ENCODE results near the gene KEAP1. TPM values are rescaled to one million over a fixed set of nuclear protein-coding genes. Genes with fewer than 3 reads are reported as not detected.

The KEAP1 gene
- total and polyA plus RNA-seq, 2 of the 13 experiments (the other 11 are each of a cell fraction or from before 2014, with no cell fraction given) = 56.7 to 72.9 TPM

GRCh38 chr19:10501971-10502523 lies 1.1 kb downstream of the KEAP1 start (continued):
- TF ChIP-seq TEAD3 (CRISPR knock-in tag; optimal IDR thresholded peaks at IDR 0.05; ENCODE audit: borderline replicate concordance) (peak; percentile 31), AGO1 (IDR thresholded peaks at IDR 0.05; ENCODE audit: low read depth, low read length, poor library complexity, severe bottlenecking) (no peak), POLR2A (IDR thresholded peaks at IDR 0.05; ENCODE audit: insufficient read depth in 1 of 2, low read depth in 2 of 2, low read length in 2 of 2) (peak in 1 of 2 experiments; percentile 3; a peak in 1 of 4 replicates), PREB (CRISPR knock-in tag; IDR thresholded peaks at IDR 0.05) (0 out of 2 replicates have a peak, but pooled peaks have one; percentile 35), FOXA3 (CRISPR knock-in tag; IDR thresholded peaks at IDR 0.05) (0 out of 2 replicates have a peak, but pooled peaks have one; percentile 9), ARHGAP35 (CRISPR knock-in tag; IDR thresholded peaks at IDR 0.05; ENCODE audit: borderline replicate concordance) (peak; percentile 80), HES4 (CRISPR knock-in tag; IDR thresholded peaks at IDR 0.05; ENCODE audit: borderline replicate concordance) (0 out of 2 replicates have a peak, but pooled peaks have one; percentile 5), HDAC1 (CRISPR knock-in tag; IDR thresholded peaks at IDR 0.05) (peak; percentile 4; the same call in 1 of the 2 replicates), ZNF367 (CRISPR knock-in tag; IDR thresholded peaks at IDR 0.05; ENCODE audit: borderline replicate concordance) (0 out of 2 replicates have a peak, but pooled peaks have one; percentile 9), ZNF414 (CRISPR knock-in tag; IDR thresholded peaks at IDR 0.05) (0 out of 2 replicates have a peak, but pooled peaks have one; percentile 41), ZNF337 (CRISPR knock-in tag; IDR thresholded peaks at IDR 0.05; ENCODE audit: borderline replicate concordance, low read depth) (0 out of 2 replicates have a peak, but pooled peaks have one; percentile 24), NR2F2 (IDR thresholded peaks at IDR 0.05; ENCODE audit: borderline replicate concordance, low read depth) (0 out of 2 replicates have a peak, but pooled peaks have one; percentile 12), ZNF609 (CRISPR knock-in tag; IDR thresholded peaks at IDR 0.05; ENCODE audit: borderline replicate concordance) (no peak), KAT7 (CRISPR knock-in tag; IDR thresholded peaks at IDR 0.05; ENCODE audit: borderline replicate concordance) (0 out of 2 replicates have a peak, but pooled peaks have one; percentile 44), ZC3H13 (CRISPR knock-in tag; IDR thresholded peaks at IDR 0.05) (no peak), ZNF280B (CRISPR knock-in tag; IDR thresholded peaks at IDR 0.05; ENCODE audit: borderline replicate concordance) (0 out of 2 replicates have a peak, but pooled peaks have one; percentile 17), ZNF225 (CRISPR knock-in tag; IDR thresholded peaks at IDR 0.05) (peak; percentile 12; the same call in 1 of the 2 replicates)

Data from HepG2 (cell line).